IMR-90 (cell line): ENCODE measurements around the gene TBC1D10A. TPM values are rescaled to one million over a fixed set of nuclear protein-coding genes. Genes with fewer than 3 reads are reported as not detected.
A peak's percentile ranks its signal among the peaks of the same experiment; 100 is the strongest.

Source experiments
- ATAC-seq: fragments of 200-7000 bp; cut with Tn5 transposase; 2 replicates; pipeline ENCODE4 v1.9.1; 2020; ENCODE audit warnings: low read depth, mild to moderate bottlenecking, moderate library complexity
- BruUV-seq: library from RNA; stranded (reverse); fragments of 400-500 nt; replicated peaks from 2 replicates; lab custom pipeline; 2021; lab: Mats Ljungman, UMichigan
- CTCF ChIA-PET: fragments of 300-600 bp; formaldehyde crosslinking; extraction: SDS; loops from one replicate; lab custom pipeline; 2021; ENCODE audit warnings: antibody characterized with exemption; lab: Yijun Ruan, JAX
- POLR2A ChIA-PET: fragments of 300-600 bp; sonication (Branson Sonifier 250); formaldehyde crosslinking; loops from one replicate; lab custom pipeline; 2022; ENCODE audit warnings: antibody characterized with exemption; ENCODE audit not compliant: unreplicated experiment; lab: Charles Lee
- DNase-seq: peaks from one replicate; pipeline ENCODE4 v3.0.0; 2013
- H2AFZ ChIP-seq: replicated peaks from 2 replicates; pipeline ENCODE3; 2013; ENCODE audit warnings: low read length, mild to moderate bottlenecking; ENCODE audit not compliant: poor library complexity
- H2AK5ac ChIP-seq: 2 replicates; pipeline ENCODE4 v1.6.1; 2013; ENCODE audit warnings: low read depth, low read length, inconsistent platforms
- H2AK9ac ChIP-seq: replicated peaks from 2 replicates; pipeline ENCODE3; 2013; ENCODE audit warnings: mild to moderate bottlenecking, low read depth, low read length, moderate library complexity; ENCODE audit not compliant: poor library complexity
- H2BK120ac ChIP-seq: 2 replicates; pipeline ENCODE4 v1.6.1; 2013; ENCODE audit warnings: low read depth, low read length, inconsistent platforms
- H2BK15ac ChIP-seq: 3 replicates; pipeline ENCODE4 v1.6.1; 2013; ENCODE audit warnings: low read depth, low read length, inconsistent platforms
- H2BK20ac ChIP-seq: 2 replicates; pipeline ENCODE4 v1.6.1; 2013; ENCODE audit warnings: low read depth, mild to moderate bottlenecking, inconsistent platforms, low read length, moderate library complexity
- H2BK5ac ChIP-seq: 2 replicates; pipeline ENCODE4 v1.6.1; 2013; ENCODE audit warnings: mild to moderate bottlenecking, low read depth, low read length, inconsistent platforms; ENCODE audit not compliant: poor library complexity, severe bottlenecking
- H3K14ac ChIP-seq: replicated peaks from 2 replicates; pipeline ENCODE4 v1.6.1; 2013; ENCODE audit warnings: low read depth, low read length, inconsistent platforms
- H3K18ac ChIP-seq: 2 replicates; pipeline ENCODE4 v1.6.1; 2013; ENCODE audit warnings: low read depth, low read length, control low read depth
- H3K23ac ChIP-seq: 2 replicates; pipeline ENCODE4 v1.6.1; 2013; ENCODE audit warnings: low read depth, low read length, inconsistent platforms
- H3K27ac ChIP-seq: 2 replicates; pipeline ENCODE4 v1.5.1; 2013; ENCODE audit warnings: mild to moderate bottlenecking, control low read depth, low read length; ENCODE audit not compliant: insufficient read depth
- H3K27me3 ChIP-seq: 2 replicates; pipeline ENCODE4 v1.6.1; 2013; ENCODE audit warnings: low read length; ENCODE audit not compliant: control insufficient read depth, insufficient read depth
- H3K36me3 ChIP-seq: 2 replicates; pipeline ENCODE4 v1.6.1; 2013; ENCODE audit warnings: low read length, mixed read lengths; ENCODE audit not compliant: control insufficient read depth, insufficient read depth
- H3K4ac ChIP-seq: 2 replicates; pipeline ENCODE4 v1.6.1; 2013; ENCODE audit warnings: low read depth, low read length, inconsistent platforms
- H3K4me1 ChIP-seq: 2 replicates; pipeline ENCODE4 v1.6.1; 2013; ENCODE audit warnings: low read length, mixed read lengths; ENCODE audit not compliant: control insufficient read depth, insufficient read depth
- H3K4me2 ChIP-seq: 2 replicates; pipeline ENCODE4 v1.6.1; 2013; ENCODE audit warnings: low read depth, mild to moderate bottlenecking, control low read depth, low read length, moderate library complexity
- H3K4me3 ChIP-seq: 2 replicates; pipeline ENCODE4 v1.5.1; 2013; ENCODE audit warnings: low read depth, mild to moderate bottlenecking, control low read depth, low read length, moderate library complexity; ENCODE audit not compliant: insufficient read depth
- H3K56ac ChIP-seq: 2 replicates; pipeline ENCODE4 v1.6.1; 2013; ENCODE audit warnings: low read length, inconsistent platforms; ENCODE audit not compliant: insufficient read depth; ENCODE audit errors: extremely low read depth
- H3K79me1 ChIP-seq, 2 experiments: 2 replicates each; pipeline ENCODE4 v1.6.1; 2013; ENCODE audit warnings: low read length in 2 of 2, inconsistent platforms in 1 of 2, low read depth in 1 of 2
- H3K9ac ChIP-seq: 2 replicates; pipeline ENCODE4 v1.6.1; 2013; ENCODE audit warnings: low read depth, low read length, control low read depth
- H3K9me1 ChIP-seq: 2 replicates; pipeline ENCODE4 v1.6.1; 2013; ENCODE audit warnings: low read length, inconsistent platforms; ENCODE audit not compliant: insufficient read depth
- H3K9me3 ChIP-seq: 2 replicates; pipeline ENCODE4 v1.6.1; 2013; ENCODE audit warnings: low read length; ENCODE audit not compliant: control insufficient read depth, insufficient read depth
- H4K20me1 ChIP-seq: 2 replicates; pipeline ENCODE4 v1.6.1; 2013; ENCODE audit warnings: low read length, inconsistent platforms; ENCODE audit not compliant: insufficient read depth
- H4K5ac ChIP-seq: 2 replicates; pipeline ENCODE4 v1.6.1; 2013; ENCODE audit warnings: mild to moderate bottlenecking, low read depth, low read length, control low read depth
- H4K8ac ChIP-seq, 2 experiments: 2 replicates each; pipeline ENCODE4 v1.6.1; 2013; ENCODE audit warnings: low read depth in 2 of 2, low read length in 2 of 2, control low read depth in 1 of 2, inconsistent platforms in 1 of 2
- H4K91ac ChIP-seq: 2 replicates; pipeline ENCODE4 v1.6.1; 2013; ENCODE audit warnings: low read depth, low read length, inconsistent platforms; ENCODE audit not compliant: insufficient read depth
- BHLHE40 ChIP-seq: fragments of 150-350 bp; IDR thresholded peaks from 2 replicates; pipeline ENCODE4 v1.6.1; 2016; ENCODE audit warnings: mild to moderate bottlenecking, low read depth, low read length
- CEBPB ChIP-seq: IDR thresholded peaks from 2 replicates; pipeline ENCODE4 v1.6.1; 2012; ENCODE audit warnings: low read depth, low read length, improper control_type of control experiment
- CTCF ChIP-seq: conservative IDR thresholded peaks from 2 replicates; pipeline ENCODE4 v1.5.1; 2012; ENCODE audit warnings: mild to moderate bottlenecking, low read depth, low read length, improper control_type of control experiment
- POLR2A ChIP-seq: IDR thresholded peaks from 2 replicates; pipeline ENCODE4 v1.6.1; 2012; ENCODE audit warnings: mild to moderate bottlenecking, low read depth, low read length
- RAD21 ChIP-seq: IDR thresholded peaks from 2 replicates; pipeline ENCODE4 v1.6.1; 2012; ENCODE audit warnings: low read length, improper control_type of control experiment
- RCOR1 ChIP-seq: IDR thresholded peaks from 2 replicates; pipeline ENCODE4 v1.6.1; 2012; ENCODE audit warnings: mild to moderate bottlenecking, low read length, improper control_type of control experiment; ENCODE audit not compliant: insufficient replicate concordance
- RFX5 ChIP-seq: IDR thresholded peaks from 2 replicates; pipeline ENCODE4 v1.8.0; 2012; ENCODE audit warnings: low read depth, mild to moderate bottlenecking, low read length, moderate library complexity
- WGBS, 2 experiments: methylation state at CpG; one replicate each; pipeline versions ENCODE4 v1.1.5 to v1.1.7; 2013; ENCODE audit warnings: missing lambda C conversion rate in 2 of 2; ENCODE audit not compliant: insufficient read length in 1 of 2; ENCODE audit errors: extremely low coverage in 2 of 2; 5-methylcytosine and 5-hydroxymethylcytosine counted together
- dilution Hi-C: fragments of 300-500 bp; cut with HindIII; formaldehyde crosslinking; loops from one replicate; pipeline ENCODE4 v1.14.3; 2018; ENCODE audit warnings: low sequenced_read_pairs; ENCODE audit not compliant: unreplicated experiment
- in situ Hi-C: fragments of 300-500 bp; cut with MboI; formaldehyde crosslinking; loops from 3 replicates; pipeline ENCODE4 v1.14.3; 2019; ENCODE audit warnings: low sequenced_read_pairs, inconsistent platforms, mixed read lengths
- intact Hi-C: fragments of 100-400 bp; cut with micrococcal nuclease; formaldehyde crosslinking; loops from 2 replicates; pipeline ENCODE4 v1.10.0; 2022
- polyA plus RNA-seq, 3 experiments: library from polyadenylated mRNA; depleted of rRNA; stranded (reverse); fragments of >200 nt; gene quantifications; 2 replicates each; pipeline ENCODE4 v1.2.3, GENCODE V29; 2012; ENCODE audit warnings: low replicate concordance in 1 of 3
- total RNA-seq: library from RNA; depleted of rRNA; stranded (reverse); fragments of >200 nt; gene quantifications from 2 replicates; pipeline ENCODE4 v1.2.3, GENCODE V29; 2012

Gene TBC1D10A
- total and polyA plus RNA-seq, 2 of the 4 experiments (the other 2 are of a cell fraction) = 16.3 to 33.1 TPM

GRCh38 chr22:30328466-30329049, 1.8 kb upstream of the TBC1D10A start:
- peaks cover 18% of the 10 kb centered on the region for H3K36me3 ChIP-seq
- H3K4ac ChIP-seq = no peak overlapping the region
- H4K8ac ChIP-seq = no peak overlapping the region; a peak in 1 of 4 replicates
- no peak overlapping the region for H4K5ac ChIP-seq
- H2BK15ac ChIP-seq = no peak overlapping the region
- no peak overlapping the region for H2BK120ac ChIP-seq
- no peak overlapping the region for H3K4me2 ChIP-seq
- WGBS, 2 experiments = no CpG with 5 or more reads among the region's 3 CpGs
- TF ChIP-seq POLR2A (no peak), RAD21 (no peak), RFX5 (no peak), CTCF (no peak), BHLHE40 (no peak), RCOR1 (no peak), CEBPB (no peak)
- H4K91ac ChIP-seq = no peak overlapping the region
- no peak for ATAC-seq
- H3K27me3 ChIP-seq = no peaks in the 10 kb centered on the region
- no TSS peak for BruUV-seq
- H2BK20ac ChIP-seq = no peak overlapping the region
- dilution Hi-C loops = no loop called here
- H3K27ac ChIP-seq = no peak overlapping the region
- no peak overlapping the region for H3K18ac ChIP-seq
- peaks cover 19 to 30% of the 10 kb centered on the region in 2 experiments for H3K79me1 ChIP-seq
- H3K4me3 ChIP-seq = no peak overlapping the region
- intact Hi-C loops = no loop called here
- no peak overlapping the region for H2AFZ ChIP-seq
- POLR2A ChIA-PET = no interaction called here
- H3K9me1 ChIP-seq = peaks cover 24% of the 10 kb centered on the region
- no peaks in the 10 kb centered on the region for H3K9me3 ChIP-seq
- CTCF ChIA-PET = interaction anchor here (0.7 to 1.1 kb wide), 2 partner anchors 41 to 116 kb away, joined by 3 read pairs; no protein-coding TSS in a partner anchor
- H4K20me1 ChIP-seq = peaks cover 24% of the 10 kb centered on the region
- no peak overlapping the region for H3K14ac ChIP-seq
- no peak overlapping the region for H3K9ac ChIP-seq
- H2BK5ac ChIP-seq = peak overlapping the region; percentile 22
- no peak for DNase-seq
- H3K4me1 ChIP-seq = peaks cover 26% of the 10 kb centered on the region
- in situ Hi-C loops = no loop called here
- H3K23ac ChIP-seq = no peak overlapping the region
- H2AK9ac ChIP-seq = no peak overlapping the region
- H3K56ac ChIP-seq = no peak overlapping the region
- H2AK5ac ChIP-seq = no peak overlapping the region
